Measurements from ENCODE around the gene INKA2. TPM values are rescaled to one million over a fixed set of nuclear protein-coding genes. Genes with fewer than 3 reads are reported as not detected.
"Not testable (repeated sequence)": the region's sequence is repeated elsewhere in the genome, so short reads cannot be mapped to it uniquely, and the experiment has no call there.

INKA2 gene
- total RNA-seq, 1 experiment from 2014 or later = 12.3 TPM

- Mint-ChIP-seq H3K4me3 (no peak overlapping the region), H3K4me1 (peaks cover 17 to 20% of the 10 kb centered on the region in 2 experiments), H3K27me3 (ENCODE audit: low read depth) (peaks cover 36% of the 10 kb centered on the region), H3K36me3 (ENCODE audit: insufficient read depth in 1 of 3, low read depth in 3 of 3) (no peaks in the 10 kb centered on the region), H3K9me3 (no peaks in the 10 kb centered on the region; a peak in 2 of 5 replicates), H3K27ac (no peak overlapping the region)
- no peak overlapping the region for H2BK20ac ChIP-seq (ENCODE audit: low read depth, low read length, poor library complexity, severe bottlenecking)
- H2AK5ac ChIP-seq (ENCODE audit: insufficient read length, low read length) = no peak overlapping the region
- no peak overlapping the region for H2AFZ ChIP-seq (ENCODE audit: low read length)
- H3K79me1 ChIP-seq (ENCODE audit: insufficient read depth, low read depth, low read length, poor library complexity, severe bottlenecking) = no peaks in the 10 kb centered on the region
- H2BK5ac ChIP-seq (ENCODE audit: insufficient read length, low read length) = no peak overlapping the region
- no peak overlapping the region for H3T11ph ChIP-seq (ENCODE audit: low read length)
- no peaks in the 10 kb centered on the region for H3K9me3 ChIP-seq (ENCODE audit: control insufficient read depth, low read depth, low read length)
- no peaks in the 10 kb centered on the region for H3K27me3 ChIP-seq (ENCODE audit: insufficient read depth, low read length)
- H2BK12ac ChIP-seq (ENCODE audit: insufficient read length, low read depth, low read length) = no peak overlapping the region
- no peak overlapping the region for H4K5ac ChIP-seq (ENCODE audit: insufficient read length, low read depth, low read length)
- H3K9ac ChIP-seq (ENCODE audit: extremely low read depth, insufficient read length, low read length) = no peak overlapping the region
- peaks cover 5% of the 10 kb centered on the region; the same call in 1 of the 2 replicates for H3K4me1 ChIP-seq (ENCODE audit: insufficient read depth, low read length)
- no peak overlapping the region for H3K56ac ChIP-seq (ENCODE audit: insufficient read length, low read depth, low read length)
- no peak overlapping the region for H3K23ac ChIP-seq (ENCODE audit: insufficient read length, low read depth, low read length)
- H3K27ac ChIP-seq (ENCODE audit: insufficient read length, low read depth, low read length) = no peak overlapping the region
- H4K91ac ChIP-seq (ENCODE audit: insufficient read length, low read depth, low read length) = no peak overlapping the region
- H3K4me2 ChIP-seq (ENCODE audit: insufficient read depth, insufficient read length, low read length) = no peak overlapping the region
- no peak overlapping the region; the same call in 1 of the 2 replicates for H3K14ac ChIP-seq (ENCODE audit: insufficient read depth, low read length)
- no peak; the same call in 2 of the 3 replicates for TF ChIP-seq CTCF (conservative IDR thresholded peaks at IDR 0.05)
- H4K20me1 ChIP-seq (ENCODE audit: control insufficient read depth, insufficient read depth, insufficient read length) = no peaks in the 10 kb centered on the region
- no peak overlapping the region for H3K18ac ChIP-seq (ENCODE audit: insufficient read length, low read depth, low read length)
- no peak overlapping the region for H3K4ac ChIP-seq (ENCODE audit: low read depth, low read length)
- DNase-seq = no peak
- H3K23me2 ChIP-seq (ENCODE audit: insufficient read length, low read depth, low read length, poor library complexity, severe bottlenecking) = peaks cover 12% of the 10 kb centered on the region
- no peak overlapping the region for H2BK120ac ChIP-seq (ENCODE audit: low read depth, low read length, poor library complexity, severe bottlenecking)
- no peak overlapping the region for H2BK15ac ChIP-seq (ENCODE audit: low read depth, low read length)
- no peaks in the 10 kb centered on the region for H3K79me2 ChIP-seq (ENCODE audit: insufficient read depth, low read length)
- WGBS (ENCODE audit: extremely low coverage, insufficient read length, low lambda C conversion rate) = no CpG with 5 or more reads among the region's 5 CpGs
- no peak overlapping the region for H4K8ac ChIP-seq (replicated peaks; ENCODE audit: insufficient read length, low read depth, low read length)
Observed at GRCh38 chr1:111742938-111743549, 3.8 kb upstream of the INKA2 start.

- not testable (repeated sequence) for DNase-seq
Observed at GRCh38 chr1:111742292-111742691, 3.1 kb upstream of the INKA2 start.

More at GRCh38 chr1:111742292-111742691, 3.1 kb upstream of the INKA2 start:
- not testable (repeated sequence) for H3K18ac ChIP-seq (ENCODE audit: insufficient read length, low read depth, low read length); H3K14ac ChIP-seq (ENCODE audit: insufficient read depth, low read length); H2BK12ac ChIP-seq (ENCODE audit: insufficient read length, low read depth, low read length); H3K56ac ChIP-seq (ENCODE audit: insufficient read length, low read depth, low read length); H3K4ac ChIP-seq (ENCODE audit: low read depth, low read length); H3K4me2 ChIP-seq (ENCODE audit: insufficient read depth, insufficient read length, low read length); H3T11ph ChIP-seq (ENCODE audit: low read length); H3K4me1 ChIP-seq (ENCODE audit: insufficient read depth, low read length); H3K79me1 ChIP-seq (ENCODE audit: insufficient read depth, low read depth, low read length, poor library complexity, severe bottlenecking); H2BK5ac ChIP-seq (ENCODE audit: insufficient read length, low read length); H3K9ac ChIP-seq (ENCODE audit: extremely low read depth, insufficient read length, low read length); H3K27me3 ChIP-seq (ENCODE audit: insufficient read depth, low read length); H3K27ac Mint-ChIP-seq; H2AFZ ChIP-seq (ENCODE audit: low read length); H3K4me3 Mint-ChIP-seq; H3K9me3 Mint-ChIP-seq; H4K91ac ChIP-seq (ENCODE audit: insufficient read length, low read depth, low read length); H3K36me3 Mint-ChIP-seq (ENCODE audit: insufficient read depth in 1 of 3, low read depth in 3 of 3); H2BK20ac ChIP-seq (ENCODE audit: low read depth, low read length, poor library complexity, severe bottlenecking); H3K27ac ChIP-seq (ENCODE audit: insufficient read length, low read depth, low read length); H3K23ac ChIP-seq (ENCODE audit: insufficient read length, low read depth, low read length); H2BK15ac ChIP-seq (ENCODE audit: low read depth, low read length); H3K9me3 ChIP-seq (ENCODE audit: control insufficient read depth, low read depth, low read length); H2BK120ac ChIP-seq (ENCODE audit: low read depth, low read length, poor library complexity, severe bottlenecking); H3K79me2 ChIP-seq (ENCODE audit: insufficient read depth, low read length); H4K20me1 ChIP-seq (ENCODE audit: control insufficient read depth, insufficient read depth, insufficient read length); H4K8ac ChIP-seq (replicated peaks; ENCODE audit: insufficient read length, low read depth, low read length); H2AK5ac ChIP-seq (ENCODE audit: insufficient read length, low read length); H4K5ac ChIP-seq (ENCODE audit: insufficient read length, low read depth, low read length)
- Mint-ChIP-seq H3K27me3 (ENCODE audit: low read depth) (peaks cover 36% of the 10 kb centered on the region), H3K4me1 (peaks cover 10 to 15% of the 10 kb centered on the region in 2 experiments)
- no CpG with 5 or more reads among the region's 14 CpGs for WGBS (ENCODE audit: extremely low coverage, insufficient read length, low lambda C conversion rate)
- H3K23me2 ChIP-seq (ENCODE audit: insufficient read length, low read depth, low read length, poor library complexity, severe bottlenecking) = peaks cover 17% of the 10 kb centered on the region
